HFF-Myc (cell line): Measurements from ENCODE around the gene NOTCH2.

Source experiments
- DNase-seq: peaks from one replicate; pipeline ENCODE4 v3.0.0-alpha.2; 2011; ENCODE audit warnings: low read depth; ENCODE audit errors: extremely low read depth
- H3K4me3 ChIP-seq: replicated peaks from 2 replicates; pipeline ENCODE4 v1.5.1; 2011; ENCODE audit warnings: low read depth, mild to moderate bottlenecking, control low read depth, low read length
- CTCF ChIP-seq: IDR thresholded peaks from 2 replicates; pipeline ENCODE4 v1.5.1; 2012; ENCODE audit warnings: mild to moderate bottlenecking, low read depth, low read length, control low read depth; ENCODE audit errors: missing control alignments

Gene NOTCH2

GRCh38 chr1:119968068-119968492 is 101.4 kb downstream of the NOTCH2 start:
- no peak for DNase-seq
- peak; percentile 83 for TF ChIP-seq CTCF
- no peak overlapping the region for H3K4me3 ChIP-seq

GRCh38 chr1:119966681-119967080 is 102.8 kb downstream of the NOTCH2 start:
- no peak for DNase-seq
- no peak for TF ChIP-seq CTCF
- H3K4me3 ChIP-seq = no peak overlapping the region

DNA sequence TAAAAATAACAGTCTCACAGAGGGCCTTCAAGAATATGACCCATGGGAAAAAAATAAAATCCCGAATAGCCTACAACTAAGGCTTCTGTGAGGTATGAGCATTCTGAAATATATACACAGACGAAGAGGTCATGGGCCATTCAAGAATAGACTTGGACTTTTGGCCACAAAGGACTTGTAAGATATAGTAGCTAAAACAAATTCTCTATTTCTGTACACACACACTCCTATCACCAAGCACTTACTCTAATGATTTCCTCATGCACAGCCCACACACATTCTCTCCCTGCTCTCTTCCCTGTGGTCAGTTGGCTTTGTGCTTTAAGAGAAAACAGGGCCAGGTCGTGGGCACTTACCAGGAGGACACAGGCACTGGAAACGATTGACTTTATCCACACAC is 103.4 kb downstream of the NOTCH2 start:
- no peak for TF ChIP-seq CTCF
- DNase-seq = no peak
- H3K4me3 ChIP-seq = no peak overlapping the region

DNA sequence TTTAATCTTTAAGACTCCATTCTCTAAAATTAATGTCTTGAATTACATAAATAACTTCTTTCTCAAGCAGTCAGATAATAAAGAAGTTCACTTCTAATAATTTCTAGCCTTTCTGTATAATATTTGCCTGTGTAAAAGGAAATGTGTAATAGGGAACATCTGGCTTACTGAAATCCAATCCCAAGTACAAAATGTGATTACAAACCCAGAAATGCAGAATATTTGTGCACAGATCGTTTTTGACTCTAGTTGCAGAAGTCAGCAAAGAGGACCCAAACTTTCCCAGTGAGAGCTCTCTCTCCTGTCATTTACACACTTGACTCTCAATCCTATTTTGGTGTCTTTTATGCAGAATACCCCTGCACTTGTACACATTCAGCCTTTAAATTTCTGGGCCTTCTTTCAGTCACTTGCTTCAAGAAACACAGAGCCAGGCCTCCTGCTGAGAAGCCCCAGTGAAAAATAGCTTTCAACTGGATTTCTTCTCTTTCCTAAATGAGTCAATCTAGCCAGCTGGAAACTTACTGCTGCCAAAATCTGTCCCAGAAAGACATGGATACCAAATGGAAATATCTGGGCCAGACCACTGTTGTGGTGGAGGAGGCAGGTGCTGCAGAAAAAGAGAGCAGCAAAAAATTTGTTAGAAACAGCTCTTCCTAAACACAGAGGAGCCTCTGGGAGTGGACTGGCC is 104.6 kb downstream of the NOTCH2 start:
- no peak overlapping the region for H3K4me3 ChIP-seq
- no peak for TF ChIP-seq CTCF
- no peak for DNase-seq

DNA sequence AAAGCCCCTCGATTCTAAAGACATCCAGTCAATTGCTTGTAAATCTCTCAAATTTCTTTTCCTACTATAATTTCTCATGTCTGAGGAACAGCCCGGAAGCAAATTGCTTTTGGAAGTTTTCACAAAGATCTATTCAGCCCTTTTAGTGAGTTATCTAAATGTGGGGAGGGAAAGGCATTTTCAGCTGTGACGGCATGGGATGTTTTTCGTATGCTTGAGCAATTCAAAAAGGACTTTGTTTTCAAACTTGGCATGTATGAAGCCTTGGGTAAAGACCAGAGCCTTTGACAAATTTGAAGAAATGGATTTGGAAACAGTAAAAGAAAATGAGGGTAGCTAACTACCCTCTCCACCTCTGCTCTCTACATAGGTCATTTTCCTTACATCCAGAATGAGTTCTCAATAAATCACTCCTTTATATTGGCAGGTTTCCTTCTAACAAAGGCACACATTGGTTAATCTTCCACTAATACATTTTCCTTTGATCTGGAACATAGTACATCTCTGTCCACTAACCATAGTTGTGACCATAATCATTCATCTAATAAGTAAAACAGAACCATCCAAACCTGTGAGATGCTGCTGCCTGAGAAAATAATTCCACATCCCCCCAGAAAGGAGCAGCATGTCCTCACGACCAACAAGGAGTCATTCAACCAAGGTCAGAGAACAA is 107.0 kb downstream of the NOTCH2 start:
- TF ChIP-seq CTCF = no peak
- H3K4me3 ChIP-seq = no peak overlapping the region
- DNase-seq = no peak

- TF ChIP-seq CTCF = no peak
- no peak overlapping the region for H3K4me3 ChIP-seq
- DNase-seq = no peak
Measured at GRCh38 chr1:119960501-119960900, 109.0 kb downstream of the NOTCH2 start.
